SK-N-MC (cell line): ENCODE results near the gene MOB3B.

Experiments used
- DNase-seq: peaks from one replicate; pipeline ENCODE4 v3.0.0-alpha.2; 2011; ENCODE audit warnings: low read depth, low spot score
- H3K27ac ChIP-seq: fragments of 200-600 bp; sonication (generic); 2 replicates; pipeline ENCODE4 v1.5.1; 2016; ENCODE audit warnings: mixed run types
- H3K36me3 ChIP-seq: fragments of 200-600 bp; sonication (generic); 2 replicates; pipeline ENCODE4 v1.6.1; 2017; ENCODE audit warnings: antibody characterized with exemption, low read length, mixed read lengths; ENCODE audit not compliant: insufficient read depth
- H3K4me3 ChIP-seq: fragments of 200-600 bp; sonication (generic); 2 replicates; pipeline ENCODE4 v1.5.1; 2016
- H3K9ac ChIP-seq: fragments of 200-600 bp; sonication (generic); 2 replicates; pipeline ENCODE4 v1.8.0; 2017; ENCODE audit warnings: mixed run types, mixed read lengths; ENCODE audit not compliant: insufficient read length
- H3K9me3 ChIP-seq: fragments of 200-600 bp; sonication (generic); 2 replicates; pipeline ENCODE4 v1.6.1; 2017; ENCODE audit warnings: low read depth, mild to moderate bottlenecking, antibody characterized with exemption, low read length, moderate library complexity, mixed read lengths
- EZH2 ChIP-seq: fragments of 200-600 bp; sonication (generic); IDR thresholded peaks from one replicate; pipeline ENCODE4 v1.6.1; 2017; ENCODE audit warnings: antibody characterized with exemption
- FOXP2 ChIP-seq: optimal IDR thresholded peaks from 2 replicates; pipeline ENCODE3; 2011; ENCODE audit warnings: mild to moderate bottlenecking, moderate library complexity; ENCODE audit not compliant: insufficient read depth; ENCODE audit errors: extremely low read length, control extremely low read depth
- POLR2AphosphoS5 ChIP-seq: IDR thresholded peaks from 2 replicates; pipeline ENCODE4 v1.6.1; 2012; ENCODE audit warnings: mild to moderate bottlenecking, low read depth, low read length, borderline replicate concordance

Gene MOB3B

GRCh38 chr9:27367175-27367798, 162.3 kb downstream of the MOB3B start:
- Histone ChIP-seq H3K4me3 (no peak overlapping the region), H3K9me3 (no peaks in the 10 kb centered on the region), H3K27ac (no peak overlapping the region), H3K9ac (no peak overlapping the region), H3K36me3 (no peaks in the 10 kb centered on the region)
- no peak for TF ChIP-seq EZH2
- TF ChIP-seq FOXP2 = no peak
- TF ChIP-seq POLR2AphosphoS5 = no peak
- no peak for DNase-seq

GRCh38 chr9:27365707-27366376, 163.8 kb downstream of the MOB3B start:
- Histone ChIP-seq H3K27ac (no peak overlapping the region), H3K36me3 (no peaks in the 10 kb centered on the region), H3K4me3 (no peak overlapping the region; the same call in 1 of the 2 replicates), H3K9me3 (no peaks in the 10 kb centered on the region), H3K9ac (no peak overlapping the region)
- no peak; the same call in 1 of the 2 replicates for TF ChIP-seq POLR2AphosphoS5
- peak; percentile 67 for TF ChIP-seq FOXP2
- TF ChIP-seq EZH2 = no peak
- peak; percentile 85 for DNase-seq

- no peak for DNase-seq
- no peak overlapping the region for H3K27ac ChIP-seq
- no peak overlapping the region for H3K9ac ChIP-seq
- no peaks in the 10 kb centered on the region for H3K9me3 ChIP-seq
- no peaks in the 10 kb centered on the region for H3K36me3 ChIP-seq
- H3K4me3 ChIP-seq = no peak overlapping the region
- TF ChIP-seq POLR2AphosphoS5 (no peak), FOXP2 (no peak), EZH2 (no peak)
Observed at GRCh38 chr9:27362447-27363210, 167.0 kb downstream of the MOB3B start.

GRCh38 chr9:27361492-27361891, 168.1 kb downstream of the MOB3B start:
- H3K27ac ChIP-seq = no peak overlapping the region

GRCh38 chr9:27359763-27360162, 169.9 kb downstream of the MOB3B start:
- H3K9ac ChIP-seq = no peak overlapping the region
- H3K9me3 ChIP-seq = no peaks in the 10 kb centered on the region
- H3K36me3 ChIP-seq = no peaks in the 10 kb centered on the region
- no peak overlapping the region for H3K27ac ChIP-seq
- TF ChIP-seq POLR2AphosphoS5 (no peak), FOXP2 (no peak), EZH2 (no peak)
- no peak for DNase-seq
- H3K4me3 ChIP-seq = no peak overlapping the region

More at GRCh38 chr9:27361492-27361891, 168.1 kb downstream of the MOB3B start:
- Histone ChIP-seq H3K4me3 (no peak overlapping the region), H3K9ac (no peak overlapping the region), H3K36me3 (no peaks in the 10 kb centered on the region), H3K9me3 (no peaks in the 10 kb centered on the region)
- no peak for DNase-seq
- no peak for TF ChIP-seq EZH2
- no peak for TF ChIP-seq POLR2AphosphoS5
- no peak for TF ChIP-seq FOXP2

- no peak overlapping the region for H3K4me3 ChIP-seq
- no peaks in the 10 kb centered on the region for H3K9me3 ChIP-seq
- DNase-seq = no peak
- H3K9ac ChIP-seq = no peak overlapping the region
- TF ChIP-seq POLR2AphosphoS5 (no peak), FOXP2 (no peak), EZH2 (no peak)
- H3K36me3 ChIP-seq = no peaks in the 10 kb centered on the region
- no peak overlapping the region for H3K27ac ChIP-seq
Observed at GRCh38 chr9:27358007-27358406, 171.6 kb downstream of the MOB3B start.

GRCh38 chr9:27356446-27356845, 173.2 kb downstream of the MOB3B start:
- Histone ChIP-seq H3K27ac (no peak overlapping the region), H3K9ac (no peak overlapping the region), H3K9me3 (no peaks in the 10 kb centered on the region), H3K4me3 (no peak overlapping the region), H3K36me3 (no peaks in the 10 kb centered on the region)
- TF ChIP-seq POLR2AphosphoS5 (no peak), FOXP2 (no peak), EZH2 (no peak)
- no peak for DNase-seq

- Histone ChIP-seq H3K9ac (no peak overlapping the region), H3K36me3 (no peaks in the 10 kb centered on the region), H3K27ac (no peak overlapping the region), H3K9me3 (no peaks in the 10 kb centered on the region), H3K4me3 (no peak overlapping the region)
- no peak for DNase-seq
- TF ChIP-seq EZH2 (no peak), POLR2AphosphoS5 (no peak), FOXP2 (no peak)
Observed at GRCh38 chr9:27355166-27355565, 174.4 kb downstream of the MOB3B start.
